ENCODE measurements around the gene CFAP54. TPM values are rescaled to one million over a fixed set of nuclear protein-coding genes. Genes with fewer than 3 reads are reported as not detected.

Gene CFAP54
- total RNA-seq, 1 experiment from 2014 or later = 0.71 TPM

DNA sequence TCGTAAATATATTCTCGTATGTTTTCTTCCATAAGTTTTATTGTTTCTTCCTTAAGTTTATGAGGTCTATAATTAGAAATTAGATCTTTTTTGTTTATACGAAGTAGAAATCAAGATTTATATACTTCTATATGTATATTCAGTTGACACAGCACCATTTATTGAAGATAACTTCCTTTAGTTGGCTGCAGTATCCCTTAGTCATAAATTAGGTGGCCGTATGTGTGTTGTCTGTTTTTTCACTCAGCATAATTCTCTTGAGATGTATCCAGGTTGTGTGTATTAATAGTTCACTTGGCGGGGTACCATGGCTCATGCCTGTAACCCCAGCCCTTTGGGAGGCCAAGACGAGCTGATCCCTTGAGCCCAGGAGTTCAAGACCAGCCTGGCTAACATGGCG lies 40.5 kb downstream of the CFAP54 start:
- H3K4me3 ChIP-seq (ENCODE audit: low read depth, low read length, poor library complexity, severe bottlenecking) = no peak overlapping the region
- DNase-seq (ENCODE audit: low spot score) = no peak
- H3K4me1 ChIP-seq (ENCODE audit: insufficient read depth, low read length, poor library complexity, severe bottlenecking) = peaks cover under 1% of the 10 kb centered on the region
- intact Hi-C loops (cut with micrococcal nuclease; ENCODE audit: unreplicated experiment) = no loop called here
- POLR2A ChIA-PET (ENCODE audit: low non-redundant PET) = no interaction called here
- no peaks in the 10 kb centered on the region for H3K27me3 ChIP-seq (replicated peaks; ENCODE audit: insufficient read depth, low read depth, low read length, poor library complexity)
- no TSS peak for BruUV-seq (replicated peaks)
- no peak overlapping the region for H3K27ac ChIP-seq (ENCODE audit: low read depth, low read length, poor library complexity, severe bottlenecking)
- H3K36me3 ChIP-seq (ENCODE audit: insufficient read depth, low read length, poor library complexity, severe bottlenecking) = no peaks in the 10 kb centered on the region
- TF ChIP-seq, protein P1, sequence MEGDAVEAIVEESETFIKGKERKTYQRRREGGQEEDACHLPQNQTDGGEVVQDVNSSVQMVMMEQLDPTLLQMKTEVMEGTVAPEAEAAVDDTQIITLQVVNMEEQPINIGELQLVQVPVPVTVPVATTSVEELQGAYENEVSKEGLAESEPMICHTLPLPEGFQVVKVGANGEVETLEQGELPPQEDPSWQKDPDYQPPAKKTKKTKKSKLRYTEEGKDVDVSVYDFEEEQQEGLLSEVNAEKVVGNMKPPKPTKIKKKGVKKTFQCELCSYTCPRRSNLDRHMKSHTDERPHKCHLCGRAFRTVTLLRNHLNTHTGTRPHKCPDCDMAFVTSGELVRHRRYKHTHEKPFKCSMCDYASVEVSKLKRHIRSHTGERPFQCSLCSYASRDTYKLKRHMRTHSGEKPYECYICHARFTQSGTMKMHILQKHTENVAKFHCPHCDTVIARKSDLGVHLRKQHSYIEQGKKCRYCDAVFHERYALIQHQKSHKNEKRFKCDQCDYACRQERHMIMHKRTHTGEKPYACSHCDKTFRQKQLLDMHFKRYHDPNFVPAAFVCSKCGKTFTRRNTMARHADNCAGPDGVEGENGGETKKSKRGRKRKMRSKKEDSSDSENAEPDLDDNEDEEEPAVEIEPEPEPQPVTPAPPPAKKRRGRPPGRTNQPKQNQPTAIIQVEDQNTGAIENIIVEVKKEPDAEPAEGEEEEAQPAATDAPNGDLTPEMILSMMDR (conservative IDR thresholded peaks at IDR 0.05; ENCODE audit: low read depth, low read length) = no peak
- TF ChIP-seq EZH2 (IDR thresholded peaks at IDR 0.05; ENCODE audit: borderline replicate concordance, low read depth, low read length, poor library complexity, severe bottlenecking) = no peak
- no peaks in the 10 kb centered on the region for H3K9me3 ChIP-seq (ENCODE audit: low read depth, low read length, poor library complexity, severe bottlenecking)
- CTCF ChIA-PET = no interaction called here

DNA sequence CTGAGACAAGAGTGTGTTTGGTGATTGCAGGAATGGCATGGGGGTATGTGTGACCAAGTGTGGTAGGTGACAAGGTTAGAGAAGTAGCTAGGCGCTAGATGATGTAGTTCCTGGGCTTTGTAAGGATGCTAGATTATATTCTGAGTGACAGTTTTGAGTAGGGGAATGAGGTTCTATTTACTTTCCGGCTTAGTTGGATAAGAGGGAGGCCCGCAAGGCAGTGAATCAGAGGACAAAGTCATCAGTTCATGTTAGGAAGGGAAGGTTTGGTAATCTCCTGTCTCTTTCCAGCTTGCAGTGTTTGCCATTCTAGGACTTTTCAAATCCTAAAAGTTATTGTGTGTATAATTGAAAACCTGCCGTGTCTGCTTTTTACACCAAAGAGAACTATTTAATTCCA lies 45.0 kb downstream of the CFAP54 start:
- Histone ChIP-seq H3K4me1 (ENCODE audit: insufficient read depth, low read length, poor library complexity, severe bottlenecking) (peaks cover 5% of the 10 kb centered on the region), H3K9me3 (ENCODE audit: low read depth, low read length, poor library complexity, severe bottlenecking) (no peaks in the 10 kb centered on the region), H3K4me3 (ENCODE audit: low read depth, low read length, poor library complexity, severe bottlenecking) (no peak overlapping the region), H3K27ac (ENCODE audit: low read depth, low read length, poor library complexity, severe bottlenecking) (no peak overlapping the region), H3K36me3 (ENCODE audit: insufficient read depth, low read length, poor library complexity, severe bottlenecking) (no peaks in the 10 kb centered on the region), H3K27me3 (replicated peaks; ENCODE audit: insufficient read depth, low read depth, low read length, poor library complexity) (no peaks in the 10 kb centered on the region)
- no TSS peak for BruUV-seq (replicated peaks)
- DNase-seq (ENCODE audit: low spot score) = no peak
- POLR2A ChIA-PET (ENCODE audit: low non-redundant PET) = no interaction called here
- no peak for TF ChIP-seq EZH2 (IDR thresholded peaks at IDR 0.05; ENCODE audit: borderline replicate concordance, low read depth, low read length, poor library complexity, severe bottlenecking)
- TF ChIP-seq, protein P1 (conservative IDR thresholded peaks at IDR 0.05; ENCODE audit: low read depth, low read length) = no peak
- CTCF ChIA-PET = no interaction called here
- intact Hi-C loops (cut with micrococcal nuclease; ENCODE audit: unreplicated experiment) = no loop called here

DNA sequence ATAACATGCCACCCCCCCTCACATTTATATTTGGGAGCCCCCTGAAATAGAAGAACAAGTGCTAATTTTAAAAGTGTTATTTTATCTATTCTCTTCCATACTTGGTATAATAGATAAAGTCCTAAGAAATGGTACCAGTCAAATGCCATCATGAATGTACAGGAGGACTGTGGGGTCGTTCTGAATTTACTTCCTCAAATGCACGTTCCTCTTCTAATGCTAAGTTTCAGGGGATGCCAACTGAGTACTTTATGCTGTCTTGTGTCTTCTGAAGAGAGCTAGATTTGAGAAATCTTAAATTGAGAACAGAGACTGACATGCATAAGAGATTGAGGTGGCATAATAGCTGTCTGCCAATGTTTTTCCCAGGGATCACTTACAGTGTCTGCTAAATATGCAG lies 59.0 kb downstream of the CFAP54 start:
- H3K27ac ChIP-seq (ENCODE audit: low read depth, low read length, poor library complexity, severe bottlenecking) = no peak overlapping the region
- intact Hi-C loops (cut with micrococcal nuclease; ENCODE audit: unreplicated experiment) = no loop called here
- ChIA-PET POLR2A (ENCODE audit: low non-redundant PET) (interaction anchor here (0.6 kb wide), 1 partner anchor 432 kb away, joined by 4 read pairs; no protein-coding TSS in a partner anchor), CTCF (no interaction called here)
- DNase-seq (ENCODE audit: low spot score) = no peak
- BruUV-seq (replicated peaks) = no TSS peak
- H3K9me3 ChIP-seq (ENCODE audit: low read depth, low read length, poor library complexity, severe bottlenecking) = no peaks in the 10 kb centered on the region
- TF ChIP-seq, protein P1 (conservative IDR thresholded peaks at IDR 0.05; ENCODE audit: low read depth, low read length) = no peak
- TF ChIP-seq EZH2 (IDR thresholded peaks at IDR 0.05; ENCODE audit: borderline replicate concordance, low read depth, low read length, poor library complexity, severe bottlenecking) = no peak
- H3K4me3 ChIP-seq (ENCODE audit: low read depth, low read length, poor library complexity, severe bottlenecking) = no peak overlapping the region
- H3K36me3 ChIP-seq (ENCODE audit: insufficient read depth, low read length, poor library complexity, severe bottlenecking) = no peaks in the 10 kb centered on the region
- H3K27me3 ChIP-seq (replicated peaks; ENCODE audit: insufficient read depth, low read depth, low read length, poor library complexity) = no peaks in the 10 kb centered on the region
- no peaks in the 10 kb centered on the region for H3K4me1 ChIP-seq (ENCODE audit: insufficient read depth, low read length, poor library complexity, severe bottlenecking)

All from A673 (cell line).